WTC11 (cell line): ENCODE data around the gene IFT122. TPM values are rescaled to one million over a fixed set of nuclear protein-coding genes. Genes with fewer than 3 reads are reported as not detected.

ENCODE experiments used
- ATAC-seq: fragments of 200-7000 bp; cut with Tn5 transposase; 2 replicates; pipeline ENCODE4 v1.10.0; 2021; ENCODE audit warnings: mild to moderate bottlenecking, moderate library complexity
- CTCF ChIA-PET: fragments of 300-600 bp; sonication (Branson Sonifier 250); formaldehyde crosslinking; loops from one replicate; lab custom pipeline; 2021; ENCODE audit warnings: antibody characterized with exemption; lab: Charles Lee
- POLR2A ChIA-PET: fragments of 350-600 bp; sonication (Branson Sonifier 250); formaldehyde crosslinking; loops from one replicate; lab custom pipeline; 2021; ENCODE audit warnings: antibody characterized with exemption; lab: Charles Lee
- DNase-seq: peaks from one replicate; pipeline ENCODE4 v3.0.0; 2021; ENCODE audit warnings: low spot score
- H3K27ac Mint-ChIP-seq: 2 replicates; pipeline ENCODE4 v1.8.0; 2021; ENCODE audit warnings: mixed read lengths
- H3K27me3 Mint-ChIP-seq: 2 replicates; pipeline ENCODE4 v1.8.0; 2021; ENCODE audit warnings: low read depth, mild to moderate bottlenecking, moderate library complexity, mixed read lengths
- H3K36me3 Mint-ChIP-seq: 2 replicates; pipeline ENCODE4 v1.8.0; 2021; ENCODE audit warnings: mixed read lengths
- H3K4me1 Mint-ChIP-seq: 2 replicates; pipeline ENCODE4 v1.8.0; 2022; ENCODE audit warnings: mixed read lengths
- H3K4me3 Mint-ChIP-seq: 2 replicates; pipeline ENCODE4 v1.8.0; 2021; ENCODE audit warnings: mild to moderate bottlenecking, moderate library complexity, mixed read lengths
- H3K9me3 Mint-ChIP-seq: 2 replicates; pipeline ENCODE4 v1.8.0; 2021; ENCODE audit warnings: mixed read lengths
- CBFB ChIP-seq: sonication (generic); formaldehyde crosslinking; IDR thresholded peaks from 2 replicates; pipeline ENCODE4 v1.8.1; 2022; ENCODE audit warnings: mild to moderate bottlenecking, low read depth, missing genetic modification reagents
- CREB1 ChIP-seq: sonication (generic); formaldehyde crosslinking; IDR thresholded peaks from 2 replicates; pipeline ENCODE4 v1.8.0; 2023; ENCODE audit warnings: mild to moderate bottlenecking, missing genetic modification reagents
- CREM ChIP-seq: sonication (generic); formaldehyde crosslinking; IDR thresholded peaks from 2 replicates; pipeline ENCODE4 v1.8.1; 2022; ENCODE audit warnings: mild to moderate bottlenecking, missing genetic modification reagents, moderate library complexity
- E2F1 ChIP-seq: sonication (generic); formaldehyde crosslinking; IDR thresholded peaks from 2 replicates; pipeline ENCODE4 v1.8.0; 2022; ENCODE audit warnings: mild to moderate bottlenecking, missing genetic modification reagents
- ERG ChIP-seq: fragments of 250-450 bp; sonication (Bioruptor Pico); IDR thresholded peaks from 2 replicates; pipeline ENCODE4 v1.8.0; 2021; ENCODE audit warnings: mild to moderate bottlenecking
- ETV6 ChIP-seq: sonication (generic); formaldehyde crosslinking; IDR thresholded peaks from 2 replicates; pipeline ENCODE4 v1.8.1; 2022; ENCODE audit warnings: mild to moderate bottlenecking, missing genetic modification reagents
- FOXP1 ChIP-seq: sonication (generic); formaldehyde crosslinking; IDR thresholded peaks from 2 replicates; pipeline ENCODE4 v1.8.0; 2022; ENCODE audit warnings: missing genetic modification reagents, mild to moderate bottlenecking, moderate library complexity, borderline replicate concordance
- HMGA2 ChIP-seq: fragments of 250-450 bp; sonication (Bioruptor Pico); IDR thresholded peaks from 2 replicates; pipeline ENCODE4 v1.4.0; 2021; ENCODE audit warnings: mild to moderate bottlenecking, moderate library complexity
- JUN ChIP-seq: sonication (generic); formaldehyde crosslinking; IDR thresholded peaks from 2 replicates; pipeline ENCODE4 v1.8.0; 2023; ENCODE audit warnings: mild to moderate bottlenecking, missing genetic modification reagents
- KAT7 ChIP-seq: sonication (generic); formaldehyde crosslinking; IDR thresholded peaks from 2 replicates; pipeline ENCODE4 v1.8.1; 2023; ENCODE audit warnings: missing genetic modification reagents, mild to moderate bottlenecking, borderline replicate concordance
- PREB ChIP-seq: sonication (generic); formaldehyde crosslinking; IDR thresholded peaks from 2 replicates; pipeline ENCODE4 v1.8.1; 2022; ENCODE audit warnings: mild to moderate bottlenecking, missing genetic modification reagents, moderate library complexity, borderline replicate concordance
- RELA ChIP-seq: sonication (generic); formaldehyde crosslinking; IDR thresholded peaks from 2 replicates; pipeline ENCODE4 v1.8.1; 2022; ENCODE audit warnings: missing genetic modification reagents, mild to moderate bottlenecking, borderline replicate concordance
- TP53 ChIP-seq: sonication (generic); formaldehyde crosslinking; IDR thresholded peaks from 2 replicates; pipeline ENCODE4 v1.8.1; 2023; ENCODE audit warnings: mild to moderate bottlenecking, missing genetic modification reagents
- USF2 ChIP-seq: sonication (generic); formaldehyde crosslinking; IDR thresholded peaks from 2 replicates; pipeline ENCODE4 v1.8.1; 2023; ENCODE audit warnings: mild to moderate bottlenecking, missing genetic modification reagents, moderate library complexity
- ZNF281 ChIP-seq: sonication (generic); formaldehyde crosslinking; IDR thresholded peaks from 2 replicates; pipeline ENCODE4 v1.8.0; 2023; ENCODE audit warnings: mild to moderate bottlenecking, missing genetic modification reagents
- ZNF317 ChIP-seq: sonication (generic); formaldehyde crosslinking; IDR thresholded peaks from 2 replicates; pipeline ENCODE4 v1.8.1; 2023; ENCODE audit warnings: low read depth, mild to moderate bottlenecking, moderate library complexity, missing genetic modification reagents, borderline replicate concordance
- ZNF396 ChIP-seq: fragments of 250-450 bp; sonication (Bioruptor Pico); IDR thresholded peaks from 2 replicates; pipeline ENCODE4 v1.8.0; 2021; ENCODE audit warnings: mild to moderate bottlenecking, moderate library complexity, borderline replicate concordance
- ZNF425 ChIP-seq: fragments of 250-450 bp; sonication (Bioruptor Pico); conservative IDR thresholded peaks from 2 replicates; pipeline ENCODE4 v1.9.0; 2021; ENCODE audit warnings: mild to moderate bottlenecking
- ZNF671 ChIP-seq: fragments of 250-450 bp; sonication (Bioruptor Pico); IDR thresholded peaks from 2 replicates; pipeline ENCODE4 v1.8.0; 2021; ENCODE audit warnings: mild to moderate bottlenecking
- total RNA-seq: library from RNA; stranded (reverse); gene quantifications from 3 replicates; pipeline ENCODE4 v1.2.3, GENCODE V29; 2021
- TF ChIP-seq, protein P1 (sequence below): sonication (generic); formaldehyde crosslinking; IDR thresholded peaks from 2 replicates; pipeline ENCODE4 v1.8.1; 2022; ENCODE audit warnings: mild to moderate bottlenecking, moderate library complexity, missing genetic modification reagents
- TF ChIP-seq, protein P2 (sequence below): sonication (generic); formaldehyde crosslinking; IDR thresholded peaks from 2 replicates; pipeline ENCODE4 v1.8.1; 2023; ENCODE audit warnings: mild to moderate bottlenecking, missing genetic modification reagents

IFT122 gene
- total RNA-seq, 1 experiment from 2014 or later: 22.8 TPM

- no peak for TF ChIP-seq PREB (CRISPR knock-in tag)
- no peak for TF ChIP-seq ZNF317 (CRISPR knock-in tag)
- TF ChIP-seq CBFB (CRISPR knock-in tag): no peak
- TF ChIP-seq FOXP1 (CRISPR knock-in tag): no peak
- no peak for TF ChIP-seq USF2 (CRISPR knock-in tag)
- TF ChIP-seq TP53 (CRISPR knock-in tag): no peak
Observed at GRCh38 chr3:129442486-129442885, 2.5 kb downstream of the IFT122 start (continued).

DNA sequence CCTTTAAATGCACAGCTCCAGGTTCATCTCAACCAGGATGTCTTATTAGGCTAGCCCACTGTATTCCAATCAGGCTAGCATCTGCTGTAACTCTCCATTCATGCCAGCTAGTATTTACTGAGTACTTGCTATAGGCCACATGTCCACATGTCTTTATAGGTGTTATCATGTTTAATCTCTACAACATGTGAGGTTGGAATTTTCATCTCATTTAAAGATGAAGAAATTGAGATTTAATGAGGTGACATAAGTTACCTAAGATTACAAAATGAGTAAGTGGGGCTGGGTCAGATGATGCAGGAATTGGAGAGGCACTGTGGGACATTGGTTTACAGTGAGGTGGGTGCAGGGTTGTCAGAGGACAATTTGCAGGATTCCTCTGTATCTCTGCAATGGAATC lies 2.9 kb downstream of the IFT122 start:
- Mint-ChIP-seq H3K27ac (no peak overlapping the region), H3K27me3 (no peaks in the 10 kb centered on the region; the same call in 1 of the 2 replicates), H3K36me3 (peaks cover 5% of the 10 kb centered on the region; the same call in 1 of the 2 replicates), H3K4me1 (peaks cover 45% of the 10 kb centered on the region), H3K9me3 (no peaks in the 10 kb centered on the region), H3K4me3 (no peak overlapping the region)
- TF ChIP-seq USF2 (CRISPR knock-in tag) (no peak), JUN (CRISPR knock-in tag) (no peak), CBFB (CRISPR knock-in tag) (no peak), HMGA2 (CRISPR knock-in tag) (no peak), RELA (CRISPR knock-in tag) (no peak), ERG (no peak), ZNF425 (CRISPR knock-in tag) (no peak), ZNF671 (CRISPR knock-in tag) (no peak), CREB1 (no peak), ZNF281 (CRISPR knock-in tag) (no peak), KAT7 (CRISPR knock-in tag) (no peak), ETV6 (CRISPR knock-in tag) (no peak), ZNF396 (no peak), CREM (CRISPR knock-in tag) (no peak), E2F1 (CRISPR knock-in tag) (no peak)
- TF ChIP-seq, protein P1, sequence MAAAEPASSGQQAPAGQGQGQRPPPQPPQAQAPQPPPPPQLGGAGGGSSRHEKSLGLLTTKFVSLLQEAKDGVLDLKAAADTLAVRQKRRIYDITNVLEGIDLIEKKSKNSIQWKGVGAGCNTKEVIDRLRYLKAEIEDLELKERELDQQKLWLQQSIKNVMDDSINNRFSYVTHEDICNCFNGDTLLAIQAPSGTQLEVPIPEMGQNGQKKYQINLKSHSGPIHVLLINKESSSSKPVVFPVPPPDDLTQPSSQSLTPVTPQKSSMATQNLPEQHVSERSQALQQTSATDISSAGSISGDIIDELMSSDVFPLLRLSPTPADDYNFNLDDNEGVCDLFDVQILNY (CRISPR knock-in tag): no peak
- TF ChIP-seq, protein P2, sequence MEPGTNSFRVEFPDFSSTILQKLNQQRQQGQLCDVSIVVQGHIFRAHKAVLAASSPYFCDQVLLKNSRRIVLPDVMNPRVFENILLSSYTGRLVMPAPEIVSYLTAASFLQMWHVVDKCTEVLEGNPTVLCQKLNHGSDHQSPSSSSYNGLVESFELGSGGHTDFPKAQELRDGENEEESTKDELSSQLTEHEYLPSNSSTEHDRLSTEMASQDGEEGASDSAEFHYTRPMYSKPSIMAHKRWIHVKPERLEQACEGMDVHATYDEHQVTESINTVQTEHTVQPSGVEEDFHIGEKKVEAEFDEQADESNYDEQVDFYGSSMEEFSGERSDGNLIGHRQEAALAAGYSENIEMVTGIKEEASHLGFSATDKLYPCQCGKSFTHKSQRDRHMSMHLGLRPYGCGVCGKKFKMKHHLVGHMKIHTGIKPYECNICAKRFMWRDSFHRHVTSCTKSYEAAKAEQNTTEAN (CRISPR knock-in tag): no peak
- DNase-seq (no peak), ATAC-seq (no peak)
- CTCF ChIA-PET: no interaction called here
- POLR2A ChIA-PET: no interaction called here
